ENCODE measurements around the gene ANKRD44. TPM values are rescaled to one million over a fixed set of nuclear protein-coding genes. Genes with fewer than 3 reads are reported as not detected.

The ANKRD44 gene
- total RNA-seq, 4 donors from 2014 or later: 11.0 to 25.8 (median 23.9) TPM

GRCh38 chr2:197356136-197356535, 45.6 kb upstream of the ANKRD44 start:
- H3K36me3 ChIP-seq: no peaks in the 10 kb centered on the region
- intact Hi-C loops (cut with DNase I): no loop called here
- WGBS, 2 donors: 74 to 78% methylated on average over 5 of the region's 5 CpGs

GRCh38 chr2:197354169-197354558, 43.6 kb upstream of the ANKRD44 start:
- H3K36me3 ChIP-seq: no peaks in the 10 kb centered on the region
- no peaks in the 10 kb centered on the region for H3K27me3 ChIP-seq
- H3K4me1 ChIP-seq: no peaks in the 10 kb centered on the region
- no peaks in the 10 kb centered on the region for H3K9me3 ChIP-seq
- no peak for TF ChIP-seq POLR2A (IDR thresholded peaks at IDR 0.05)
- TF ChIP-seq, protein P1, sequence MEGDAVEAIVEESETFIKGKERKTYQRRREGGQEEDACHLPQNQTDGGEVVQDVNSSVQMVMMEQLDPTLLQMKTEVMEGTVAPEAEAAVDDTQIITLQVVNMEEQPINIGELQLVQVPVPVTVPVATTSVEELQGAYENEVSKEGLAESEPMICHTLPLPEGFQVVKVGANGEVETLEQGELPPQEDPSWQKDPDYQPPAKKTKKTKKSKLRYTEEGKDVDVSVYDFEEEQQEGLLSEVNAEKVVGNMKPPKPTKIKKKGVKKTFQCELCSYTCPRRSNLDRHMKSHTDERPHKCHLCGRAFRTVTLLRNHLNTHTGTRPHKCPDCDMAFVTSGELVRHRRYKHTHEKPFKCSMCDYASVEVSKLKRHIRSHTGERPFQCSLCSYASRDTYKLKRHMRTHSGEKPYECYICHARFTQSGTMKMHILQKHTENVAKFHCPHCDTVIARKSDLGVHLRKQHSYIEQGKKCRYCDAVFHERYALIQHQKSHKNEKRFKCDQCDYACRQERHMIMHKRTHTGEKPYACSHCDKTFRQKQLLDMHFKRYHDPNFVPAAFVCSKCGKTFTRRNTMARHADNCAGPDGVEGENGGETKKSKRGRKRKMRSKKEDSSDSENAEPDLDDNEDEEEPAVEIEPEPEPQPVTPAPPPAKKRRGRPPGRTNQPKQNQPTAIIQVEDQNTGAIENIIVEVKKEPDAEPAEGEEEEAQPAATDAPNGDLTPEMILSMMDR (IDR thresholded peaks at IDR 0.05): no peak
- intact Hi-C loops (cut with DNase I): no loop called here
- DNase-seq: no peak
- 93 to 94% methylated on average over 4 of the region's 4 CpGs for WGBS, 2 donors
- no peak overlapping the region for H3K4me3 ChIP-seq (replicated peaks in 1 of 3)
- no peak overlapping the region for H3K27ac ChIP-seq

More at GRCh38 chr2:197356136-197356535, 45.6 kb upstream of the ANKRD44 start:
- no peak overlapping the region for H3K4me3 ChIP-seq (replicated peaks in 1 of 3)
- H3K4me1 ChIP-seq: no peaks in the 10 kb centered on the region
- H3K9me3 ChIP-seq: no peaks in the 10 kb centered on the region
- H3K27me3 ChIP-seq: no peaks in the 10 kb centered on the region
- H3K27ac ChIP-seq: no peak overlapping the region
- no peak for DNase-seq
- no peak for TF ChIP-seq POLR2A (IDR thresholded peaks at IDR 0.05)
- TF ChIP-seq, protein P1 (IDR thresholded peaks at IDR 0.05): no peak

DNA sequence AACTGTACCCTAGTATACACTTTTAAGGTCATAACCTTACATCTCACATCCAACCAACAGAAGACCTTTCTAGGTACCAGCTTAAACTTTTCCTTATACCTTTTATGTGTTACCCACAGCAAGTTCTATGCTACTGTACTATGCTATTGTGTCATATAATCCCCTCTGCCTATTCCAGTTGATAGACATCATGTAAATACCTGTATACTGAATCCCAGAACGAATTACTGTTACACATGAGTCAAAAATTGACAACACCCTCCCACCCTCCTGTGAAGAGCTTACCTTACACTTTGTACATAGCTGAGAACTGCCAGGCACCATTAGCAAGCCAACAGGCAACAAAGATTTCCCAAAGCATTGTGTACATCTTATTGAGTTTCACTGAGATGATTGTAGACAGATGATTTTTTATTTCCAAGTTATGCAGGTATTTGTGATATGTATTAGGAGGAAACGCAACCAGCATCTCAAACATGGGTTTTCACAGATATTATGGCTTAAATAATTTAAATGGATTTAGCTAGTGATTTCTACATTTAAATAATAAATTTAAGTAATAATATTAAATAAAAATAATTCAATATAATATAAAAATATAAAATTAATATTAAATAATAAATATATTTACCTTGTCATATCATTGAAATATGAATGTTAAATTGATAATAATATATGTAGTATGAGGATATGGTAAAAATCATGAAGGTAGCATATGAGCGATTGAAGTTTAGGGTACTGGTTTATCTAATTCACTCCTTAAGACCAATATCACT, 43.0 kb upstream of the ANKRD44 start:
- H3K4me1 ChIP-seq: no peaks in the 10 kb centered on the region
- H3K9me3 ChIP-seq: no peaks in the 10 kb centered on the region
- no peaks in the 10 kb centered on the region for H3K36me3 ChIP-seq
- TF ChIP-seq, protein P1 (IDR thresholded peaks at IDR 0.05): no peak
- TF ChIP-seq POLR2A (IDR thresholded peaks at IDR 0.05): no peak
- H3K27me3 ChIP-seq: no peaks in the 10 kb centered on the region
- H3K4me3 ChIP-seq (replicated peaks in 1 of 3): no peak overlapping the region
- intact Hi-C loops (cut with DNase I): no loop called here
- WGBS, 2 donors: 79 to 82% methylated on average over 3 of the region's 3 CpGs
- DNase-seq: no peak
- H3K27ac ChIP-seq: no peak overlapping the region

DNA sequence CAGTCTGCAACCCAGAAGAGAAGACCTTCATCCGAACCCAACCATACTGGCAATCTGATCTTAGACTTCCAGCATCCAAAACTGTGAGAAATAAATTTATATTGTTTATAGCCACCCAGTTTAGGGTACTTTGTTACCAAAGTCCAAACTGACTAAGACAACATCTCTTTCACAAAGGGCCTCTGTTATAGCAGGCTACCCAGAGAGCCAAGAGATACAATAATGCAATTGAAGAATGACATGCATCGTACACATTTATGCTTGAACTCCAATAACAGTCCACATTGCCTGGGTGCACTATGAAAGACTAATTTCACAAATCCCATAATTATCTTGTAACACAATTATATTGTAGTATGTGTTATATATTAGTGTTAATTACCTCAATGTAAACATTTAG, 39.1 kb upstream of the ANKRD44 start:
- H3K4me3 ChIP-seq (replicated peaks in 1 of 3): no peak overlapping the region
- no peaks in the 10 kb centered on the region for H3K4me1 ChIP-seq
- TF ChIP-seq POLR2A (IDR thresholded peaks at IDR 0.05): no peak
- TF ChIP-seq, protein P1 (IDR thresholded peaks at IDR 0.05): no peak
- no peak overlapping the region for H3K27ac ChIP-seq
- intact Hi-C loops (cut with DNase I): no loop called here
- WGBS, 2 donors: 97 to 98% methylated on average over 2 of the region's 2 CpGs
- no peaks in the 10 kb centered on the region for H3K9me3 ChIP-seq
- DNase-seq: no peak
- no peaks in the 10 kb centered on the region for H3K36me3 ChIP-seq
- no peaks in the 10 kb centered on the region for H3K27me3 ChIP-seq

GRCh38 chr2:197348721-197349360, 38.3 kb upstream of the ANKRD44 start:
- intact Hi-C loops (cut with DNase I): no loop called here
- no peaks in the 10 kb centered on the region for H3K9me3 ChIP-seq
- 56 to 71% methylated on average over 5 of the region's 5 CpGs for WGBS, 2 donors

More at GRCh38 chr2:197348721-197349360, 38.3 kb upstream of the ANKRD44 start:
- Histone ChIP-seq H3K36me3 (no peaks in the 10 kb centered on the region), H3K27me3 (no peaks in the 10 kb centered on the region), H3K4me1 (no peaks in the 10 kb centered on the region), H3K4me3 (replicated peaks in 1 of 3) (no peak overlapping the region), H3K27ac (no peak overlapping the region)
- no peak for TF ChIP-seq POLR2A (IDR thresholded peaks at IDR 0.05)
- TF ChIP-seq, protein P1 (IDR thresholded peaks at IDR 0.05): no peak
- DNase-seq: no peak
